Panc1 (cell line): ENCODE results near the gene CDC14B. TPM values are rescaled to one million over a fixed set of nuclear protein-coding genes. Genes with fewer than 3 reads are reported as not detected.

Experiments used
- ATAC-seq: fragments of 200-7000 bp; cut with Tn5 transposase; 2 replicates; pipeline ENCODE4 v1.9.1; 2020; ENCODE audit warnings: mild to moderate bottlenecking, moderate library complexity
- BruUV-seq: library from RNA; stranded (reverse); fragments of 400-500 nt; replicated peaks from 2 replicates; lab custom pipeline; 2021; lab: Mats Ljungman, UMichigan
- CTCF ChIA-PET: fragments of 300-600 bp; sonication (Branson Sonifier 250); formaldehyde crosslinking; loops from one replicate; lab custom pipeline; 2022; ENCODE audit warnings: antibody characterized with exemption; lab: Charles Lee
- POLR2A ChIA-PET: fragments of 300-600 bp; sonication (Branson Sonifier 250); formaldehyde crosslinking; loops from one replicate; lab custom pipeline; 2022; ENCODE audit warnings: antibody characterized with exemption; lab: Charles Lee
- DNase-seq: peaks from one replicate; pipeline ENCODE4 v3.0.0-alpha.2; 2010; ENCODE audit warnings: low read depth, low spot score
- H3K27ac ChIP-seq: 2 replicates; pipeline ENCODE4 v1.5.1; 2011; ENCODE audit warnings: mild to moderate bottlenecking, low read length, inconsistent platforms
- H3K27me3 ChIP-seq: fragments of 200-500 bp; sonication (Bioruptor generic); 2 replicates; pipeline ENCODE4 v1.6.0; 2014; ENCODE audit warnings: low read length, inconsistent platforms; ENCODE audit not compliant: control insufficient read depth, insufficient read depth
- H3K36me3 ChIP-seq: fragments of 200-500 bp; sonication (Bioruptor generic); 2 replicates; pipeline ENCODE4 v1.5.1; 2014; ENCODE audit warnings: inconsistent platforms, mild to moderate bottlenecking, low read length, moderate library complexity; ENCODE audit not compliant: control insufficient read depth, insufficient read depth
- H3K4me1 ChIP-seq: 2 replicates; pipeline ENCODE4 v1.5.1; 2011; ENCODE audit warnings: inconsistent platforms, mild to moderate bottlenecking, low read length, moderate library complexity; ENCODE audit not compliant: control insufficient read depth, insufficient read depth
- H3K4me3 ChIP-seq, 2 experiments: 2 replicates each; pipeline ENCODE4 v1.5.1; 2011 to 2012; ENCODE audit warnings: low read depth in 2 of 2, low read length in 2 of 2, mild to moderate bottlenecking in 2 of 2, inconsistent platforms in 1 of 2, moderate library complexity in 1 of 2
- H3K9me3 ChIP-seq: fragments of 200-500 bp; sonication (Bioruptor generic); 2 replicates; pipeline ENCODE4 v1.5.1; 2014; ENCODE audit warnings: low read depth, mild to moderate bottlenecking, inconsistent platforms, low read length, moderate library complexity; ENCODE audit not compliant: control insufficient read depth, insufficient read depth
- POLR2AphosphoS5 ChIP-seq: IDR thresholded peaks from 2 replicates; pipeline ENCODE4 v1.6.1; 2012; ENCODE audit warnings: mild to moderate bottlenecking, low read depth, low read length, moderate library complexity
- SIN3A ChIP-seq: IDR thresholded peaks from 2 replicates; pipeline ENCODE4 v1.6.1; 2012; ENCODE audit warnings: low read depth, mild to moderate bottlenecking, low read length, moderate library complexity, borderline replicate concordance; ENCODE audit not compliant: insufficient read depth
- TCF7L2 ChIP-seq: IDR thresholded peaks from 2 replicates; pipeline ENCODE4 v1.6.1; 2011; ENCODE audit warnings: mild to moderate bottlenecking, low read depth, low read length, inconsistent platforms
- in situ Hi-C: cut with HindIII; loops from 2 replicates; pipeline ENCODE4 v1.10.0; 2016; ENCODE audit warnings: low sequenced_read_pairs, low pct_unique_long_range_greater_than_20kb
- intact Hi-C: fragments of 100-400 bp; cut with micrococcal nuclease; formaldehyde crosslinking; loops from one replicate; pipeline ENCODE4 v1.10.0; 2022; ENCODE audit not compliant: unreplicated experiment
- total RNA-seq: library from RNA; stranded (reverse); gene quantifications from one replicate; pipeline ENCODE4 v1.2.1, GENCODE V29; 2021; ENCODE audit not compliant: unreplicated experiment
- TF ChIP-seq, protein P1 (sequence below), 2 experiments: IDR thresholded peaks; 2 replicates each; pipeline ENCODE4 v1.6.1; 2011 to 2012; ENCODE audit warnings: low read depth in 2 of 2, control low read depth in 1 of 2, low read length in 1 of 2, mild to moderate bottlenecking in 1 of 2, moderate library complexity in 1 of 2; ENCODE audit not compliant: insufficient read depth in 1 of 2
- TF ChIP-seq, protein P2 (sequence below): fragments of 450-650 bp; IDR thresholded peaks from 2 replicates; pipeline ENCODE4 v1.5.1; 2017; ENCODE audit warnings: mild to moderate bottlenecking

CDC14B gene
- total RNA-seq, 1 experiment from 2014 or later, result 11.8 TPM

DNA sequence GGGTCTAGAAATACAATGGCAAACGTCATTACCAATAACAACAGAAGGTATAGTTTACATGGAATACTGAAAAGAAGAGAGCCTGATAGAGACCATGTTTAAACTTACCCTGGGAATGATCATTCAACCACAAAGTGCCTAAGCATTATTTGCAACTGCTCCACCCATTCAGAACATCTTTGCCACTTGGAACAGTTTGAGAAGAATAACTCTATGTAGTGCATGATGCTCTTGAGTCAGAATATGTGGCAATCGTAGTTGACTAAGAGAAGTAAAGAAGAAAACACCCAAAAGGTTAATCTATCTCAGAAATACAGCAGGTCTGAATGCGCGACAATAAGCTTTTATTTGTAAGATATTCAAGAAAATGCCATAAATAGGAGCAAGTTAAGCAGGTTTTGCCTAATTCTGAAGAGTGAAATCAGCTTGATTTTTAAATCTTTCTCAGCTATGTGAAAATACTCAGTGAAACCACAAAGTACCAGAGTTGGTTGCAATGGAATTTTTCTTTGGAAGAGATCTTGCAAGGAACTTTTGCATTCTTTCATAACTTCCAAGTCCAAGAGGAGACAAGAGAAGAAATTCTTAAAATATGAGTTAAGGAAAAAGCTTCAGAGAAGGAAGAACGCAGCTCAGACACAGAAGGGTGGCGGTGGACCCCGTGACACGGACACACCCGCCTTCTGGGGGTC lies 105.4 kb downstream of the CDC14B start:
- ChIA-PET CTCF (no interaction called here), POLR2A (no interaction called here)
- Histone ChIP-seq H3K36me3 (no peaks in the 10 kb centered on the region), H3K4me1 (no peaks in the 10 kb centered on the region), H3K27me3 (no peaks in the 10 kb centered on the region), H3K9me3 (no peaks in the 10 kb centered on the region), H3K27ac (no peak overlapping the region), H3K4me3 (no peak overlapping the region)
- intact Hi-C loops (no loop called here), in situ Hi-C loops (no loop called here)
- no TSS peak for BruUV-seq
- TF ChIP-seq, protein P1, sequence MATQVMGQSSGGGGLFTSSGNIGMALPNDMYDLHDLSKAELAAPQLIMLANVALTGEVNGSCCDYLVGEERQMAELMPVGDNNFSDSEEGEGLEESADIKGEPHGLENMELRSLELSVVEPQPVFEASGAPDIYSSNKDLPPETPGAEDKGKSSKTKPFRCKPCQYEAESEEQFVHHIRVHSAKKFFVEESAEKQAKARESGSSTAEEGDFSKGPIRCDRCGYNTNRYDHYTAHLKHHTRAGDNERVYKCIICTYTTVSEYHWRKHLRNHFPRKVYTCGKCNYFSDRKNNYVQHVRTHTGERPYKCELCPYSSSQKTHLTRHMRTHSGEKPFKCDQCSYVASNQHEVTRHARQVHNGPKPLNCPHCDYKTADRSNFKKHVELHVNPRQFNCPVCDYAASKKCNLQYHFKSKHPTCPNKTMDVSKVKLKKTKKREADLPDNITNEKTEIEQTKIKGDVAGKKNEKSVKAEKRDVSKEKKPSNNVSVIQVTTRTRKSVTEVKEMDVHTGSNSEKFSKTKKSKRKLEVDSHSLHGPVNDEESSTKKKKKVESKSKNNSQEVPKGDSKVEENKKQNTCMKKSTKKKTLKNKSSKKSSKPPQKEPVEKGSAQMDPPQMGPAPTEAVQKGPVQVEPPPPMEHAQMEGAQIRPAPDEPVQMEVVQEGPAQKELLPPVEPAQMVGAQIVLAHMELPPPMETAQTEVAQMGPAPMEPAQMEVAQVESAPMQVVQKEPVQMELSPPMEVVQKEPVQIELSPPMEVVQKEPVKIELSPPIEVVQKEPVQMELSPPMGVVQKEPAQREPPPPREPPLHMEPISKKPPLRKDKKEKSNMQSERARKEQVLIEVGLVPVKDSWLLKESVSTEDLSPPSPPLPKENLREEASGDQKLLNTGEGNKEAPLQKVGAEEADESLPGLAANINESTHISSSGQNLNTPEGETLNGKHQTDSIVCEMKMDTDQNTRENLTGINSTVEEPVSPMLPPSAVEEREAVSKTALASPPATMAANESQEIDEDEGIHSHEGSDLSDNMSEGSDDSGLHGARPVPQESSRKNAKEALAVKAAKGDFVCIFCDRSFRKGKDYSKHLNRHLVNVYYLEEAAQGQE (IDR thresholded peaks at IDR 0.05; ENCODE audit: insufficient read depth in 1 of 2, low read depth in 2 of 2, low read length in 1 of 2), result no peak
- TF ChIP-seq, protein P2, sequence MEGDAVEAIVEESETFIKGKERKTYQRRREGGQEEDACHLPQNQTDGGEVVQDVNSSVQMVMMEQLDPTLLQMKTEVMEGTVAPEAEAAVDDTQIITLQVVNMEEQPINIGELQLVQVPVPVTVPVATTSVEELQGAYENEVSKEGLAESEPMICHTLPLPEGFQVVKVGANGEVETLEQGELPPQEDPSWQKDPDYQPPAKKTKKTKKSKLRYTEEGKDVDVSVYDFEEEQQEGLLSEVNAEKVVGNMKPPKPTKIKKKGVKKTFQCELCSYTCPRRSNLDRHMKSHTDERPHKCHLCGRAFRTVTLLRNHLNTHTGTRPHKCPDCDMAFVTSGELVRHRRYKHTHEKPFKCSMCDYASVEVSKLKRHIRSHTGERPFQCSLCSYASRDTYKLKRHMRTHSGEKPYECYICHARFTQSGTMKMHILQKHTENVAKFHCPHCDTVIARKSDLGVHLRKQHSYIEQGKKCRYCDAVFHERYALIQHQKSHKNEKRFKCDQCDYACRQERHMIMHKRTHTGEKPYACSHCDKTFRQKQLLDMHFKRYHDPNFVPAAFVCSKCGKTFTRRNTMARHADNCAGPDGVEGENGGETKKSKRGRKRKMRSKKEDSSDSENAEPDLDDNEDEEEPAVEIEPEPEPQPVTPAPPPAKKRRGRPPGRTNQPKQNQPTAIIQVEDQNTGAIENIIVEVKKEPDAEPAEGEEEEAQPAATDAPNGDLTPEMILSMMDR, result no peak
- TF ChIP-seq SIN3A (no peak), TCF7L2 (no peak)
- ATAC-seq, result no peak
- DNase-seq, result no peak

DNA sequence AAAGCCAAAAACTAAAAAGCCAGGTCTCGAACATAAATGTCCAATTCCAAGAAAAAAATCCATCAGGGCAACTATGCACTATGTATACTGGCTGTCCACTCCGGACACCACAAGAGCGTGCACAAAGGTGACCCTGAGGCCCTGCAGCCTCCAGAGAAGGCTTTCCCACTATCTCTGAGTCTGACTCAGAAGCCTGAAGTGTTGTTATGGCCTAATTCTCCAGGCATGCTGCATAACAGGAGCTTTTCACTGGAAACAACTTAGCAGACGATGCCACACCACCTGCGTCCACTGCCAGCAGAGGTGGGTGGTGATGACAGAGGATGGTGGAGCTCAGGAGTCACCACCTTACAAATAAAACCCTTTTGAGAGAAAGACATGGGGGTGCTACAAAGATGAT lies 106.0 kb downstream of the CDC14B start:
- DNase-seq (no peak), ATAC-seq (no peak)
- no peak overlapping the region for H3K4me3 ChIP-seq
- CTCF ChIA-PET, result no interaction called here
- no TSS peak for BruUV-seq
- no peak overlapping the region for H3K27ac ChIP-seq
- no peaks in the 10 kb centered on the region for H3K36me3 ChIP-seq
- no peaks in the 10 kb centered on the region for H3K27me3 ChIP-seq
- in situ Hi-C loops (no loop called here), intact Hi-C loops (no loop called here)
- POLR2A ChIA-PET, result no interaction called here
- H3K9me3 ChIP-seq, result no peaks in the 10 kb centered on the region
- no peak for TF ChIP-seq TCF7L2
- TF ChIP-seq, protein P1 (IDR thresholded peaks at IDR 0.05; ENCODE audit: insufficient read depth in 1 of 2, low read depth in 2 of 2, low read length in 1 of 2), result no peak
- TF ChIP-seq POLR2AphosphoS5, result no peak
- no peaks in the 10 kb centered on the region for H3K4me1 ChIP-seq
